WTC11 (cell line): ENCODE data around the gene NR1I2. TPM values are rescaled to one million over a fixed set of nuclear protein-coding genes. Genes with fewer than 3 reads are reported as not detected.

ENCODE experiments used
- ATAC-seq: fragments of 200-7000 bp; cut with Tn5 transposase; 2 replicates; pipeline ENCODE4 v1.10.0; 2021; ENCODE audit warnings: mild to moderate bottlenecking, moderate library complexity
- CTCF ChIA-PET: fragments of 300-600 bp; sonication (Branson Sonifier 250); formaldehyde crosslinking; loops from one replicate; lab custom pipeline; 2021; ENCODE audit warnings: antibody characterized with exemption; lab: Charles Lee
- POLR2A ChIA-PET: fragments of 350-600 bp; sonication (Branson Sonifier 250); formaldehyde crosslinking; loops from one replicate; lab custom pipeline; 2021; ENCODE audit warnings: antibody characterized with exemption; lab: Charles Lee
- DNase-seq: peaks from one replicate; pipeline ENCODE4 v3.0.0; 2021; ENCODE audit warnings: low spot score
- H3K27ac Mint-ChIP-seq: 2 replicates; pipeline ENCODE4 v1.8.0; 2021; ENCODE audit warnings: mixed read lengths
- H3K27me3 Mint-ChIP-seq: 2 replicates; pipeline ENCODE4 v1.8.0; 2021; ENCODE audit warnings: low read depth, mild to moderate bottlenecking, moderate library complexity, mixed read lengths
- H3K36me3 Mint-ChIP-seq: 2 replicates; pipeline ENCODE4 v1.8.0; 2021; ENCODE audit warnings: mixed read lengths
- H3K4me1 Mint-ChIP-seq: 2 replicates; pipeline ENCODE4 v1.8.0; 2022; ENCODE audit warnings: mixed read lengths
- H3K4me3 Mint-ChIP-seq: 2 replicates; pipeline ENCODE4 v1.8.0; 2021; ENCODE audit warnings: mild to moderate bottlenecking, moderate library complexity, mixed read lengths
- H3K9me3 Mint-ChIP-seq: 2 replicates; pipeline ENCODE4 v1.8.0; 2021; ENCODE audit warnings: mixed read lengths
- AFF4 ChIP-seq: sonication (generic); formaldehyde crosslinking; IDR thresholded peaks from 2 replicates; pipeline ENCODE4 v1.8.1; 2023; ENCODE audit warnings: mild to moderate bottlenecking, missing genetic modification reagents, borderline replicate concordance
- CREM ChIP-seq: sonication (generic); formaldehyde crosslinking; IDR thresholded peaks from 2 replicates; pipeline ENCODE4 v1.8.1; 2022; ENCODE audit warnings: mild to moderate bottlenecking, missing genetic modification reagents, moderate library complexity
- ETV6 ChIP-seq: sonication (generic); formaldehyde crosslinking; IDR thresholded peaks from 2 replicates; pipeline ENCODE4 v1.8.1; 2022; ENCODE audit warnings: mild to moderate bottlenecking, missing genetic modification reagents
- FOXK1 ChIP-seq: sonication (generic); formaldehyde crosslinking; IDR thresholded peaks from 2 replicates; pipeline ENCODE4 v1.8.0; 2022; ENCODE audit warnings: mild to moderate bottlenecking, moderate library complexity, missing genetic modification reagents
- FOXP4 ChIP-seq: sonication (generic); formaldehyde crosslinking; IDR thresholded peaks from 2 replicates; pipeline ENCODE4 v1.8.0; 2022; ENCODE audit warnings: mild to moderate bottlenecking, missing genetic modification reagents
- JAZF1 ChIP-seq: fragments of 250-450 bp; sonication (Bioruptor Pico); IDR thresholded peaks from 2 replicates; pipeline ENCODE4 v1.9.0; 2021; ENCODE audit warnings: moderate library complexity, mild to moderate bottlenecking, inconsistent platforms
- KAT7 ChIP-seq: sonication (generic); formaldehyde crosslinking; IDR thresholded peaks from 2 replicates; pipeline ENCODE4 v1.8.1; 2023; ENCODE audit warnings: missing genetic modification reagents, mild to moderate bottlenecking, borderline replicate concordance
- NFYB ChIP-seq: sonication (generic); formaldehyde crosslinking; conservative IDR thresholded peaks from 2 replicates; pipeline ENCODE4 v1.8.0; 2022; ENCODE audit warnings: low read depth, missing genetic modification reagents
- OVOL2 ChIP-seq: fragments of 250-450 bp; sonication (Bioruptor Pico); IDR thresholded peaks from 2 replicates; pipeline ENCODE4 v1.9.0; 2021; ENCODE audit warnings: mild to moderate bottlenecking, borderline replicate concordance
- RELA ChIP-seq: sonication (generic); formaldehyde crosslinking; IDR thresholded peaks from 2 replicates; pipeline ENCODE4 v1.8.1; 2022; ENCODE audit warnings: missing genetic modification reagents, mild to moderate bottlenecking, borderline replicate concordance
- RORB ChIP-seq: fragments of 250-450 bp; sonication (Bioruptor Pico); IDR thresholded peaks from 2 replicates; pipeline ENCODE4 v1.9.0; 2021; ENCODE audit warnings: mild to moderate bottlenecking
- SP1 ChIP-seq: sonication (generic); formaldehyde crosslinking; conservative IDR thresholded peaks from 2 replicates; pipeline ENCODE4 v1.8.1; 2022; ENCODE audit warnings: missing genetic modification reagents
- TEAD1 ChIP-seq: sonication (generic); formaldehyde crosslinking; IDR thresholded peaks from 2 replicates; pipeline ENCODE4 v1.8.0; 2022; ENCODE audit warnings: mild to moderate bottlenecking, missing genetic modification reagents
- TEAD4 ChIP-seq: sonication (generic); formaldehyde crosslinking; IDR thresholded peaks from 2 replicates; pipeline ENCODE4 v1.8.0; 2022; ENCODE audit warnings: mild to moderate bottlenecking, missing genetic modification reagents
- TP53 ChIP-seq: sonication (generic); formaldehyde crosslinking; IDR thresholded peaks from 2 replicates; pipeline ENCODE4 v1.8.1; 2023; ENCODE audit warnings: mild to moderate bottlenecking, missing genetic modification reagents
- ZNF121 ChIP-seq: sonication (generic); formaldehyde crosslinking; IDR thresholded peaks from 2 replicates; pipeline ENCODE4 v1.8.0; 2023; ENCODE audit warnings: missing genetic modification reagents
- ZNF138 ChIP-seq: sonication (generic); formaldehyde crosslinking; conservative IDR thresholded peaks from 2 replicates; pipeline ENCODE4 v1.8.1; 2022; ENCODE audit warnings: mild to moderate bottlenecking, moderate library complexity, missing genetic modification reagents
- ZNF232 ChIP-seq: sonication (generic); formaldehyde crosslinking; IDR thresholded peaks from 2 replicates; pipeline ENCODE4 v1.8.0; 2022; ENCODE audit warnings: mild to moderate bottlenecking, missing genetic modification reagents
- total RNA-seq: library from RNA; stranded (reverse); gene quantifications from 3 replicates; pipeline ENCODE4 v1.2.3, GENCODE V29; 2021
- TF ChIP-seq, protein P1 (sequence below): fragments of 250-450 bp; sonication (Bioruptor Pico); IDR thresholded peaks from 2 replicates; pipeline ENCODE4 v1.9.0; 2021; ENCODE audit warnings: mild to moderate bottlenecking
- TF ChIP-seq, protein P2 (sequence below): sonication (generic); formaldehyde crosslinking; IDR thresholded peaks from 2 replicates; pipeline ENCODE4 v1.8.0; 2023; ENCODE audit warnings: mild to moderate bottlenecking, missing genetic modification reagents
- TF ChIP-seq, protein P3 (sequence below): fragments of 250-450 bp; sonication (Bioruptor Pico); IDR thresholded peaks from 2 replicates; pipeline ENCODE4 v1.8.0; 2021; ENCODE audit warnings: mild to moderate bottlenecking
- TF ChIP-seq, protein P4 (sequence below): sonication (generic); formaldehyde crosslinking; IDR thresholded peaks from 2 replicates; pipeline ENCODE4 v1.8.1; 2022; ENCODE audit warnings: low read depth, mild to moderate bottlenecking, moderate library complexity, missing genetic modification reagents, borderline replicate concordance

NR1I2 gene
- total RNA-seq, 1 experiment from 2014 or later: 1.7 TPM

DNA sequence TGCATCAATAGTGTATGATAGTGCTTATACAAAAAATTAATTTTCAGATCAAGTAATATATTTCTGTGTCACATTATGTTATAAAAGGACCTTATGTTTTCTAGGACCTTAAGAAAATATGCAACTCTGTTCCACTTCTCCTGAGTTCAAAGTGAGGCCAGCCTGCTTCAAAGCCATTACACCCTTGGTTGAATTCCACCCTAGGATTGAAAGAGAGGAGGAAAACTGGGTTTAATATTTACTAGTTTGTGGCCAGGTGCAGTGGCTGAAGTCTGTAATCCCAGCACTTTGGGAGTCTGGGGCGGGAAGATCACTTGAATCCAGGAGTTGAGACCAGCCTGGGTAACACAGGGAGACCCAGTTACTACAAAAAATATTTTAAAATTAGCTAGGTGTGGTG lies 32.9 kb upstream of the NR1I2 start (continued):
- TF ChIP-seq, protein P1, sequence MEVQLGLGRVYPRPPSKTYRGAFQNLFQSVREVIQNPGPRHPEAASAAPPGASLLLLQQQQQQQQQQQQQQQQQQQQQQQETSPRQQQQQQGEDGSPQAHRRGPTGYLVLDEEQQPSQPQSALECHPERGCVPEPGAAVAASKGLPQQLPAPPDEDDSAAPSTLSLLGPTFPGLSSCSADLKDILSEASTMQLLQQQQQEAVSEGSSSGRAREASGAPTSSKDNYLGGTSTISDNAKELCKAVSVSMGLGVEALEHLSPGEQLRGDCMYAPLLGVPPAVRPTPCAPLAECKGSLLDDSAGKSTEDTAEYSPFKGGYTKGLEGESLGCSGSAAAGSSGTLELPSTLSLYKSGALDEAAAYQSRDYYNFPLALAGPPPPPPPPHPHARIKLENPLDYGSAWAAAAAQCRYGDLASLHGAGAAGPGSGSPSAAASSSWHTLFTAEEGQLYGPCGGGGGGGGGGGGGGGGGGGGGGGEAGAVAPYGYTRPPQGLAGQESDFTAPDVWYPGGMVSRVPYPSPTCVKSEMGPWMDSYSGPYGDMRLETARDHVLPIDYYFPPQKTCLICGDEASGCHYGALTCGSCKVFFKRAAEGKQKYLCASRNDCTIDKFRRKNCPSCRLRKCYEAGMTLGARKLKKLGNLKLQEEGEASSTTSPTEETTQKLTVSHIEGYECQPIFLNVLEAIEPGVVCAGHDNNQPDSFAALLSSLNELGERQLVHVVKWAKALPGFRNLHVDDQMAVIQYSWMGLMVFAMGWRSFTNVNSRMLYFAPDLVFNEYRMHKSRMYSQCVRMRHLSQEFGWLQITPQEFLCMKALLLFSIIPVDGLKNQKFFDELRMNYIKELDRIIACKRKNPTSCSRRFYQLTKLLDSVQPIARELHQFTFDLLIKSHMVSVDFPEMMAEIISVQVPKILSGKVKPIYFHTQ (CRISPR knock-in tag): no peak
- TF ChIP-seq FOXK1 (no peak), OVOL2 (CRISPR knock-in tag) (no peak)

DNA sequence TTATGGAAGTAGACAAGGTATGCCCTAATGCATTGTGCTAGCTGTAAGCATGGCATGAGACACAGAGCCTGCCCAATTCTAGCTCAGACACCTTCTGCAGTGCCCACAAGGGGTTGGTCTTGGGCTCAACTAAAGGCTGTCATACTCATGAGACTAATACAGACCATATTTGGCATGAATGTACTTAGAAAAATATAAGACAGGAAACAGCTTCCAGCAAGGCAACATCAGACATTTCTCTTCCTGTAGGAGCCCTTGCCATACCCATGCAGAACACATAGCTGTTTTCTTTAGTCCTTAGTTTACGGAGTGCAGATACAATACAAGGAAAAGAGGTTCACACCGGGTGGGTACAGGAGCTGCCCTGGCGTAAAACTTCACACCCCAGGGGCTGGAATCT lies 30.5 kb upstream of the NR1I2 start:
- ChIA-PET POLR2A (no interaction called here), CTCF (interaction anchor here (0.7 kb wide), 1 partner anchor 8 kb away, joined by 3 read pairs; no protein-coding TSS in a partner anchor)
- Mint-ChIP-seq H3K4me3 (no peak overlapping the region), H3K9me3 (peaks cover 28% of the 10 kb centered on the region), H3K4me1 (no peaks in the 10 kb centered on the region), H3K27ac (no peak overlapping the region), H3K36me3 (no peaks in the 10 kb centered on the region), H3K27me3 (peaks cover 4% of the 10 kb centered on the region)
- DNase-seq (no peak), ATAC-seq (no peak)
- TF ChIP-seq ZNF138 (CRISPR knock-in tag) (no peak), JAZF1 (no peak), NFYB (no peak), ZNF232 (CRISPR knock-in tag) (no peak), TEAD4 (CRISPR knock-in tag) (no peak), RELA (no peak), CREM (CRISPR knock-in tag) (no peak), SP1 (CRISPR knock-in tag) (no peak), ETV6 (CRISPR knock-in tag) (no peak), FOXP4 (CRISPR knock-in tag) (no peak), KAT7 (no peak), AFF4 (CRISPR knock-in tag) (no peak), RORB (CRISPR knock-in tag) (no peak), TEAD1 (no peak), TP53 (CRISPR knock-in tag) (no peak), FOXK1 (no peak), ZNF121 (no peak)
- TF ChIP-seq, protein P2, sequence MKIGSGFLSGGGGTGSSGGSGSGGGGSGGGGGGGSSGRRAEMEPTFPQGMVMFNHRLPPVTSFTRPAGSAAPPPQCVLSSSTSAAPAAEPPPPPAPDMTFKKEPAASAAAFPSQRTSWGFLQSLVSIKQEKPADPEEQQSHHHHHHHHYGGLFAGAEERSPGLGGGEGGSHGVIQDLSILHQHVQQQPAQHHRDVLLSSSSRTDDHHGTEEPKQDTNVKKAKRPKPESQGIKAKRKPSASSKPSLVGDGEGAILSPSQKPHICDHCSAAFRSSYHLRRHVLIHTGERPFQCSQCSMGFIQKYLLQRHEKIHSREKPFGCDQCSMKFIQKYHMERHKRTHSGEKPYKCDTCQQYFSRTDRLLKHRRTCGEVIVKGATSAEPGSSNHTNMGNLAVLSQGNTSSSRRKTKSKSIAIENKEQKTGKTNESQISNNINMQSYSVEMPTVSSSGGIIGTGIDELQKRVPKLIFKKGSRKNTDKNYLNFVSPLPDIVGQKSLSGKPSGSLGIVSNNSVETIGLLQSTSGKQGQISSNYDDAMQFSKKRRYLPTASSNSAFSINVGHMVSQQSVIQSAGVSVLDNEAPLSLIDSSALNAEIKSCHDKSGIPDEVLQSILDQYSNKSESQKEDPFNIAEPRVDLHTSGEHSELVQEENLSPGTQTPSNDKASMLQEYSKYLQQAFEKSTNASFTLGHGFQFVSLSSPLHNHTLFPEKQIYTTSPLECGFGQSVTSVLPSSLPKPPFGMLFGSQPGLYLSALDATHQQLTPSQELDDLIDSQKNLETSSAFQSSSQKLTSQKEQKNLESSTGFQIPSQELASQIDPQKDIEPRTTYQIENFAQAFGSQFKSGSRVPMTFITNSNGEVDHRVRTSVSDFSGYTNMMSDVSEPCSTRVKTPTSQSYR (CRISPR knock-in tag): no peak
- TF ChIP-seq, protein P3, sequence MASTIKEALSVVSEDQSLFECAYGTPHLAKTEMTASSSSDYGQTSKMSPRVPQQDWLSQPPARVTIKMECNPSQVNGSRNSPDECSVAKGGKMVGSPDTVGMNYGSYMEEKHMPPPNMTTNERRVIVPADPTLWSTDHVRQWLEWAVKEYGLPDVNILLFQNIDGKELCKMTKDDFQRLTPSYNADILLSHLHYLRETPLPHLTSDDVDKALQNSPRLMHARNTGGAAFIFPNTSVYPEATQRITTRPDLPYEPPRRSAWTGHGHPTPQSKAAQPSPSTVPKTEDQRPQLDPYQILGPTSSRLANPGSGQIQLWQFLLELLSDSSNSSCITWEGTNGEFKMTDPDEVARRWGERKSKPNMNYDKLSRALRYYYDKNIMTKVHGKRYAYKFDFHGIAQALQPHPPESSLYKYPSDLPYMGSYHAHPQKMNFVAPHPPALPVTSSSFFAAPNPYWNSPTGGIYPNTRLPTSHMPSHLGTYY: no peak
- TF ChIP-seq, protein P4, sequence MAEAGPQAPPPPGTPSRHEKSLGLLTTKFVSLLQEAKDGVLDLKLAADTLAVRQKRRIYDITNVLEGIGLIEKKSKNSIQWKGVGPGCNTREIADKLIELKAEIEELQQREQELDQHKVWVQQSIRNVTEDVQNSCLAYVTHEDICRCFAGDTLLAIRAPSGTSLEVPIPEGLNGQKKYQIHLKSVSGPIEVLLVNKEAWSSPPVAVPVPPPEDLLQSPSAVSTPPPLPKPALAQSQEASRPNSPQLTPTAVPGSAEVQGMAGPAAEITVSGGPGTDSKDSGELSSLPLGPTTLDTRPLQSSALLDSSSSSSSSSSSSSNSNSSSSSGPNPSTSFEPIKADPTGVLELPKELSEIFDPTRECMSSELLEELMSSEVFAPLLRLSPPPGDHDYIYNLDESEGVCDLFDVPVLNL (CRISPR knock-in tag): no peak
